Measurements from ENCODE around the gene ANO4. TPM values are rescaled to one million over a fixed set of nuclear protein-coding genes. Genes with fewer than 3 reads are reported as not detected.

Gene ANO4
- total RNA-seq, 2 donors from 2014 or later, result 0.19 to 0.32 TPM

DNA sequence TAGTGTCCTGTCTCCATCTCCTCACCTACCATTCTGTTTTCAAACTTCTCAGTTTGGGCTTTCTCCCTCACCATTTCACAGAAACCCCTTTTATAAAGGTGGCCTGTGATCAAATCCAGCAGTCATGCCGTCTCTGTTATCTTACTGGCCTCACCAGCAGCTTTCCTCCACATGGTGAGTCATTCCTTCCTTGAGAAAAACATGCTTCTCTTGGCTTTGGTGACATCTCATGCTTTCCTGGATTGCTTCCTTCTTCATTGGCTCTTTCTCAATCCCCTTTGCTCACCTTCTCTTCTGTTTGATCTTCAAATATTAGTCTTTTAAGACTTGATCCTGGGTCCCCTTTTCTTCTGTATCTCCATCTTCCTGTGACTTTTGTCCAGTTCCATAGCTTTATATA lies 164.9 kb downstream of the ANO4 start:
- Histone ChIP-seq H3K27ac (no peak overlapping the region), H3K9me3 (no peaks in the 10 kb centered on the region), H3K9ac (ENCODE audit: low read depth in 2 of 2, low read length in 2 of 2) (no peak overlapping the region), H3K4me3 (no peak overlapping the region), H3K4me1 (no peaks in the 10 kb centered on the region), H3K27me3 (no peaks in the 10 kb centered on the region), H3K36me3 (no peaks in the 10 kb centered on the region)
- no peak for DNase-seq
- intact Hi-C loops (cut with DNase I), result no loop called here
- TF ChIP-seq, protein P1, sequence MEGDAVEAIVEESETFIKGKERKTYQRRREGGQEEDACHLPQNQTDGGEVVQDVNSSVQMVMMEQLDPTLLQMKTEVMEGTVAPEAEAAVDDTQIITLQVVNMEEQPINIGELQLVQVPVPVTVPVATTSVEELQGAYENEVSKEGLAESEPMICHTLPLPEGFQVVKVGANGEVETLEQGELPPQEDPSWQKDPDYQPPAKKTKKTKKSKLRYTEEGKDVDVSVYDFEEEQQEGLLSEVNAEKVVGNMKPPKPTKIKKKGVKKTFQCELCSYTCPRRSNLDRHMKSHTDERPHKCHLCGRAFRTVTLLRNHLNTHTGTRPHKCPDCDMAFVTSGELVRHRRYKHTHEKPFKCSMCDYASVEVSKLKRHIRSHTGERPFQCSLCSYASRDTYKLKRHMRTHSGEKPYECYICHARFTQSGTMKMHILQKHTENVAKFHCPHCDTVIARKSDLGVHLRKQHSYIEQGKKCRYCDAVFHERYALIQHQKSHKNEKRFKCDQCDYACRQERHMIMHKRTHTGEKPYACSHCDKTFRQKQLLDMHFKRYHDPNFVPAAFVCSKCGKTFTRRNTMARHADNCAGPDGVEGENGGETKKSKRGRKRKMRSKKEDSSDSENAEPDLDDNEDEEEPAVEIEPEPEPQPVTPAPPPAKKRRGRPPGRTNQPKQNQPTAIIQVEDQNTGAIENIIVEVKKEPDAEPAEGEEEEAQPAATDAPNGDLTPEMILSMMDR (IDR thresholded peaks at IDR 0.05), result no peak

DNA sequence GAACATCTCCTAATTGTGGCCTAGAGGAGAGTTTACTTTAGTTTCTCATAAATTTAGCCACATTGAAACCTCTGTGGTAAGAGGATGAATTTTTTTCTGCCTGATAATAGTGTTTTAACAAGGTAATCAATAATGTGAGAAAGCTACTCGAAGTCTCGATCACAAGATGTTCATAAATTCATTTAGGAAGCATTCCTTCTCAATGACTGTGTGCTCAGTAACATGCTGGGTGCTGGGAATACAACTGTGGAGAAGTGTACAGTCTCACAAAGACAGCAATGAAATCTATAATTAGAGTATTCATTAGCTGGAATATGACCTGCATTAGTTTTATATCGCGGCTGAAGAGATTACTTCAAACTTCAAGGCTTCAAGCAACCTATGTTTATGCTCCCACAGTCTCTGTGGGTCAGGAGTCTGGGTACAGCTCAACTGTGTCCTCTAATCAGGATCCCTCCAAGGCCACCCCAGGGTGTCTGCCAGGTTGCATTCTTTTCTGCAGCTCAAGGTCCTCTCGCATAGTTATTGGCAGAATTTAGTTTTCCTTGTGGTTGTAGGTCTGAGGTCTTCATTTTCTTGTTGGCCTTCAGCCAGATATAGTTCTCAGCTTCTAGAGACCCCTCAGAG lies 167.6 kb downstream of the ANO4 start:
- Histone ChIP-seq H3K9ac (ENCODE audit: low read depth in 2 of 2, low read length in 2 of 2) (no peak overlapping the region), H3K4me3 (no peak overlapping the region), H3K27me3 (no peaks in the 10 kb centered on the region), H3K4me1 (no peaks in the 10 kb centered on the region), H3K27ac (no peak overlapping the region), H3K36me3 (no peaks in the 10 kb centered on the region), H3K9me3 (no peaks in the 10 kb centered on the region)
- intact Hi-C loops (cut with DNase I), result no loop called here
- TF ChIP-seq, protein P1 (IDR thresholded peaks at IDR 0.05), result no peak
- DNase-seq, result no peak

DNA sequence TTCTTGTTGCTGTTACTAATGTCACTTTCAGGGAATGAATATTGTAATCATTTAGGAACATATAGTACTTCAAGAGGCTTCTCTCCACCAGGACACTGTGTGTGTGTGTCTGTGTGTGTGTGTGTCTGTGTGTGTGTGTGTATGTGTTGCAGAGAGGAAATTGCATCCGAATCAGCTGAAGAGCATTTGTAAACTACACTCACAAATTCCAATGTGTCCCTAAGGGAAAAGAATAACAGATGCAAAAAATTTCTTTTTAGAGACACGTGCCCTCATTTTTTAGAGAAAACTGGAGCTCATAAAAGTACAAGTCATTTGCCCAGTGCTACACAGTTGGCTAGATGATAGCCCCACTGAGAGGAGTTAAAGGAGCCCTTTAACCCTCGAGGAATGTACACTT lies 168.8 kb downstream of the ANO4 start:
- intact Hi-C loops (cut with DNase I), result no loop called here
- Histone ChIP-seq H3K27me3 (no peaks in the 10 kb centered on the region), H3K36me3 (no peaks in the 10 kb centered on the region), H3K4me3 (no peak overlapping the region), H3K4me1 (no peaks in the 10 kb centered on the region), H3K9ac (ENCODE audit: low read depth in 2 of 2, low read length in 2 of 2) (no peak overlapping the region), H3K27ac (no peak overlapping the region), H3K9me3 (no peaks in the 10 kb centered on the region)
- no peak for DNase-seq
- TF ChIP-seq, protein P1 (IDR thresholded peaks at IDR 0.05), result no peak

DNA sequence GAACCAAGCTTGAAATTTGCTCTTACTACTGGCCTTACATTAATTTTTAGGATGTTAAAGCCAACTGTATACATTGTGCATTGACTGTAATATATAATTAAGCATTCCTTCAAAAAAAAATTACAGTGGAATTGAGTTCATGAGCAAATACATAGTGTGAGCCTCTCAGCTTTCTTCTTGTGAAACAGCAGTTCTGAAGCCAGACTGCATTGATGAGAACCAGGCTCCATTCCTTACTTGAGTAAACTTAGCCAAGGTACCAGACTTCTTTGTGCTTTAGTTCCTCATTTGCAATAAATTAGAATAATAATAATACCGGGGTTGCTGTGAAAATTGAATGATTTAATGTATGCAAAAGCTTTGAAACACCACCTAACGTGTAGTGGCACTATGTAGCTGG lies 169.5 kb downstream of the ANO4 start:
- intact Hi-C loops (cut with DNase I), result no loop called here
- TF ChIP-seq, protein P1 (IDR thresholded peaks at IDR 0.05), result no peak
- DNase-seq, result no peak
- no peaks in the 10 kb centered on the region for H3K9me3 ChIP-seq
- H3K9ac ChIP-seq (ENCODE audit: low read depth in 2 of 2, low read length in 2 of 2), result no peak overlapping the region
- H3K27ac ChIP-seq, result no peak overlapping the region
- no peaks in the 10 kb centered on the region for H3K4me1 ChIP-seq
- no peaks in the 10 kb centered on the region for H3K36me3 ChIP-seq
- no peaks in the 10 kb centered on the region for H3K27me3 ChIP-seq
- H3K4me3 ChIP-seq, result no peak overlapping the region

DNA sequence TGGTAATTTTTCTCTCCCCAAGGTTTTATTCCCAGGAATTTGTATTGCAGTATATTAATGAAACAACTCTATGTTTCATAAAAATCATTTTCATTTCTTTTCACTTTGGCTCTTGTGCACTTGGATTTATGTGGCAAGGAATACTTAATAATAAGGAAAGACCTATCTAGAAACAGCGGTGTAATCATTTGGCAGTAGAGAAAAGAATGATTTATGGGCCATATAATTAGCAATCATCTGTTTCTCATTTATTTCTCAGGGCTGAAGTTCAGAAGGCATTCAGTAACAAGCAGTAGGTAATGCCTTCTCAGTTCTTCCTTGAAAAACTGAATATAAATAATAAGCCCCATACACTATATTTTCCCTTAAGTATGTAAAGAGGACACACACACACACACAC lies 172.6 kb downstream of the ANO4 start:
- TF ChIP-seq, protein P1 (IDR thresholded peaks at IDR 0.05), result no peak
- Histone ChIP-seq H3K27me3 (no peaks in the 10 kb centered on the region), H3K27ac (no peak overlapping the region), H3K9ac (ENCODE audit: low read depth in 2 of 2, low read length in 2 of 2) (no peak overlapping the region), H3K4me1 (no peaks in the 10 kb centered on the region), H3K9me3 (no peaks in the 10 kb centered on the region), H3K4me3 (no peak overlapping the region), H3K36me3 (no peaks in the 10 kb centered on the region)
- no peak for DNase-seq
- intact Hi-C loops (cut with DNase I), result no loop called here

Data from colonic mucosa (tissue), 4 donors.